Superior temporal gyrus (tissue), 1 donor: ENCODE results near the gene PRRC2B.
"Not testable (repeated sequence)": the region's sequence is repeated elsewhere in the genome, so short reads cannot be mapped to it uniquely, and the experiment has no call there.

ENCODE experiments used
- DNase-seq: peaks from one replicate; pipeline ENCODE4 v3.0.0-alpha.2; 2016; ENCODE audit errors: extremely low spot score

The PRRC2B gene

DNA sequence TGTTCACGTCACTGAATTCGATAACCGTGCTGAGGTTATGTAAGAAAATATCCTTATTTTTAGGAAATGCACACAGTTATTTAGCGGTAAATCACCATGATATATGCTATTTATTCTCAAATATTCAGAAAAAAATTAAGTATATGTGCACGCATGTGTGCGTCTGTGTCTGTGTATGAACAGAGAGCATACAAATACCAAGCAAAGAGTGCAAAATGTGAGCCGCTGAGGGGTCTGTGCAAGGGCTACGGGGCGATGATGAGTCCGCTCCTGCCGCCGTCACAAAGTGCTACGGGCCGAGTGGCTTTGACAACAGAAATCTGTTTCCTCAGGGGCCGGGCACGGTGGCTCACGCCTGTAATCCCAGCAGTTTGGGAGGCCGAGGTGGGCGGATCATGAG lies 144.1 kb downstream of the PRRC2B start:
- DNase-seq: no peak

DNA sequence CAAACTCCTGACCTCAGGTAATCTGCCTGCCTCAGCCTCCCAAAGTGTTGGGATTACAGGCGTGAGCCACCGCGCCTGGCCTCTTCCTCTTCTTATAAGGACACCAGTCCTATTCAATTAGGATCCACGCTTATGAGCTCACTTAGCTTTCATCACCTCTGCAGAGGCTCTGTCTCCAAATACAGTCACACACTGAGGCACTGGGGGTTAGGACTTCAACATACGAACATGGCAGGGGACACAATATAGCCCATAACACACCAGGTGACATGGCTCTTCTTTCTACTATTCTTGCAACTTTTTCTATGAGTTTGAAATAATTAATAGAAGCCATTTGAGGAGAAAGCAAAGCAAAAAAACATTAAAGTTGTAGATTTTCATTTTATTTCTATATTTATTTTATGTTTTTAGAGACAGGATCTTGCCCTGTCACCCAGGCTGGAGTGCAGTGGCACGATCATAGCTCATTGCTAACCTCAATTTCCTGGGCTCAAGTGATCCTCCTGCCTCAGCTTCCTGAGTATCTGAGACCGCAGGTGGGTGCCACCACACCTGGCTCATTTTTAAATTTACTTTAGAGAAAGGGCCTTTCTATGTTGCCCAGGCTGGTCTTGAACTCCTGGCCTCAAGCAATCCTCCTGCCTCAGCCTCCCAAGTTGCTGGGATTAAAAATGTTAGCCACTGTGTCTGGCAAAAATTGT lies 145.5 kb downstream of the PRRC2B start:
- no peak for DNase-seq

DNA sequence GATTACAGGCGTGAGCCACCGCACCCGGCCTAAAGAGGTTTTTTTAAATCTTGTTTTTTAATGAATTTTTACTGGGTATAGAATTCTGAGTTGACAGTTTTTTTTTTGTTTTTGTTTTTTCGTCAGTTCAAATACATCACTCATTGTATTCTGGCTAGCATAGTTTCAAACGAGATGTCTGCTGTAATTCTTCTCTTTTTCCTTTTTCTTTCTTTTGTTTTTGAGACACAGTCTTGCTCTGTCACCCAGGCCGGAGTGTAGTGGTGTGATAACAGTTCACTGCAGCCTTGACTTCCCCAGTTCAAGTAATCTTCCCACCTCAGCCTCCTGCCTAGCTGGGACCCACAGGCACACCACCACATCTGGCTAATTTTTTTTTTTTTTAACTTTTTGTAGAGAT lies 149.3 kb downstream of the PRRC2B start:
- DNase-seq: no peak

GRCh38 chr9:131545003-131545785 lies 151.3 kb downstream of the PRRC2B start, which contains the start of gene PRRT1B:
TSS of gene PRRT1B (plus strand) at chr9:131545523. CDS start at chr9:131545616, 93 bp downstream.
- no peak for DNase-seq

- DNase-seq: no peak
These were observed 152.0 kb downstream of the PRRC2B start for GRCh38 chr9:131545786-131546335.

GRCh38 chr9:131546336-131547084 lies 152.6 kb downstream of the PRRC2B start:
- DNase-seq: no peak

DNA sequence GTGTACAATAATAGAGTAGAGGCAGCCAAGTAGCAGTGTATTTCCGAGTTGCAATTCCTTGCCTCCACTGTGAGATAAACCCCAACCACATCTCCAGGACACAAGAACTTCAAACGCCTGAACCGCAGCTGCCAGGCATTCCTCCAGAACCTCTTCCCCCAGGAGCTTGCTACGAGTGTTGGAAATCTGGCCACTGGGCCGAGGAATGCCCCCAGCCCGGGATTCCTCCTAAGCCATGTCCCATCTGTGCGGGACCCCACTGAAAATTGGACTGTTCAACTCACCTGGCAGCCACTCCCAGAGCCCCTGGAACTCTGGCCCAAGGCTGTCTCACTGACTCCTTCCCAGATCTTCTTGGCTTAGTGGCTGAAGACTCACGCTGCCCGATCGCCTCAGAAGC lies 155.3 kb downstream of the PRRC2B start:
- not testable (repeated sequence) for DNase-seq
